HG03575 (cell line): ENCODE results near the gene TTC12.

Source experiments
- ATAC-seq: cut with Tn5 transposase; IDR thresholded peaks from one replicate; pipeline ENCODE4 v1.9.1; 2021; ENCODE audit not compliant: unreplicated experiment, insufficient number of reproducible peaks, low FRiP score; ENCODE audit errors: extremely low read depth

TTC12 gene

GRCh38 chr11:113394919-113395318 is 80.5 kb downstream of the TTC12 start:
- no peak for ATAC-seq

GRCh38 chr11:113395782-113396336 is 81.5 kb downstream of the TTC12 start:
- no peak for ATAC-seq

GRCh38 chr11:113396690-113397089 is 82.3 kb downstream of the TTC12 start:
- ATAC-seq, result no peak

- ATAC-seq, result no peak
Observed at GRCh38 chr11:113397212-113397611, 82.8 kb downstream of the TTC12 start.

GRCh38 chr11:113397821-113398220 is 83.4 kb downstream of the TTC12 start:
- ATAC-seq, result no peak

- ATAC-seq, result no peak
Observed at GRCh38 chr11:113398669-113399430, 84.5 kb downstream of the TTC12 start.

- no peak for ATAC-seq
Observed at GRCh38 chr11:113400631-113401230, 86.3 kb downstream of the TTC12 start.

- ATAC-seq, result no peak
Observed at GRCh38 chr11:113401718-113402117, 87.3 kb downstream of the TTC12 start.

GRCh38 chr11:113404859-113405430 is 90.6 kb downstream of the TTC12 start:
- no peak for ATAC-seq

GRCh38 chr11:113405724-113406478 is 91.5 kb downstream of the TTC12 start:
- no peak for ATAC-seq

GRCh38 chr11:113407163-113407562 is 92.8 kb downstream of the TTC12 start:
- no peak for ATAC-seq

- no peak for ATAC-seq
Observed at GRCh38 chr11:113408206-113408605, 93.8 kb downstream of the TTC12 start.

GRCh38 chr11:113408887-113409286 is 94.5 kb downstream of the TTC12 start:
- no peak for ATAC-seq

- no peak for ATAC-seq
Observed at GRCh38 chr11:113409526-113409925, 95.1 kb downstream of the TTC12 start.

- no peak for ATAC-seq
Observed at GRCh38 chr11:113410414-113411135, 96.2 kb downstream of the TTC12 start.

GRCh38 chr11:113411536-113411935 is 97.2 kb downstream of the TTC12 start:
- ATAC-seq, result no peak

GRCh38 chr11:113412675-113413074 is 98.3 kb downstream of the TTC12 start:
- ATAC-seq, result no peak

- no peak for ATAC-seq
Observed at GRCh38 chr11:113415343-113415742, 101.0 kb downstream of the TTC12 start.
